ENCODE results near the gene EGF.

DNA sequence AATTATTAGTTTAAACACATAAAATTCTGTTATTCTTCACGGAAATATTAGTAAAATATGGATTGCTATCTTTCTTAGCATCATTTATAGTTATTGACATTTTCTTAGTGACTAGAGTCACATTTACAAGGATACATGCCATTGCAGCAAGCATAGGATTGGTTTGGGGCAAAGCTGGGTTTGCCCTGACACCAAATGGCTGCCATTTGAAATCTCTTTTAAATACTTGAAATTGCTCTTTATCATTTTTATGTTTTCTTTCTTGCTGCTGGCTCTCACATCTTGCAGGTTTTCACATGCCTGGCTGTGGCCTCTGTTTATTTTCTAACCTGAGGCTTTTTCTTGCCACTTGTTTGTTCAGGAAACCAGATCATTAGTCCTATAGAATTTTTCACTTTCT is 39.9 kb downstream of the EGF start:
- TF ChIP-seq POLR2A (IDR thresholded peaks at IDR 0.05) = no peak
- no peak for TF ChIP-seq POLR2AphosphoS5 (IDR thresholded peaks at IDR 0.05)
- TF ChIP-seq, protein P1, sequence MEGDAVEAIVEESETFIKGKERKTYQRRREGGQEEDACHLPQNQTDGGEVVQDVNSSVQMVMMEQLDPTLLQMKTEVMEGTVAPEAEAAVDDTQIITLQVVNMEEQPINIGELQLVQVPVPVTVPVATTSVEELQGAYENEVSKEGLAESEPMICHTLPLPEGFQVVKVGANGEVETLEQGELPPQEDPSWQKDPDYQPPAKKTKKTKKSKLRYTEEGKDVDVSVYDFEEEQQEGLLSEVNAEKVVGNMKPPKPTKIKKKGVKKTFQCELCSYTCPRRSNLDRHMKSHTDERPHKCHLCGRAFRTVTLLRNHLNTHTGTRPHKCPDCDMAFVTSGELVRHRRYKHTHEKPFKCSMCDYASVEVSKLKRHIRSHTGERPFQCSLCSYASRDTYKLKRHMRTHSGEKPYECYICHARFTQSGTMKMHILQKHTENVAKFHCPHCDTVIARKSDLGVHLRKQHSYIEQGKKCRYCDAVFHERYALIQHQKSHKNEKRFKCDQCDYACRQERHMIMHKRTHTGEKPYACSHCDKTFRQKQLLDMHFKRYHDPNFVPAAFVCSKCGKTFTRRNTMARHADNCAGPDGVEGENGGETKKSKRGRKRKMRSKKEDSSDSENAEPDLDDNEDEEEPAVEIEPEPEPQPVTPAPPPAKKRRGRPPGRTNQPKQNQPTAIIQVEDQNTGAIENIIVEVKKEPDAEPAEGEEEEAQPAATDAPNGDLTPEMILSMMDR (IDR thresholded peaks at IDR 0.05 in 8 of 11, conservative IDR thresholded peaks at IDR 0.05 in 3 of 11) = no peak
